Effector memory CD4-positive, alpha-beta T cell (primary cell): ENCODE measurements around the gene HTD2.
A peak's percentile ranks its signal among the peaks of the same experiment; 100 is the strongest.

ENCODE experiments used
- DNase-seq, 3 donors: peaks; one replicate each; pipeline ENCODE4 v3.0.0-alpha.2; 2020
- H3K27ac ChIP-seq: 2 replicates; pipeline ENCODE4 v1.7.0; 2013; ENCODE audit warnings: mild to moderate bottlenecking, low read length, moderate library complexity; ENCODE audit not compliant: insufficient read depth, poor library complexity, severe bottlenecking
- H3K27me3 ChIP-seq: replicated peaks from 2 replicates; pipeline ENCODE4 v1.7.0; 2013; ENCODE audit warnings: mild to moderate bottlenecking, low read length; ENCODE audit not compliant: insufficient read depth, control insufficient read depth, poor library complexity, severe bottlenecking
- H3K36me3 ChIP-seq: 2 replicates; pipeline ENCODE4 v1.7.0; 2013; ENCODE audit warnings: mild to moderate bottlenecking, low read length, moderate library complexity; ENCODE audit not compliant: control insufficient read depth, insufficient read depth
- H3K4me1 ChIP-seq: 2 replicates; pipeline ENCODE4 v1.7.0; 2013; ENCODE audit warnings: low read length, mild to moderate bottlenecking; ENCODE audit not compliant: control insufficient read depth, insufficient read depth, poor library complexity, severe bottlenecking
- H3K4me3 ChIP-seq: 2 replicates; pipeline ENCODE4 v1.7.0; 2013; ENCODE audit warnings: low read length, low read depth, mild to moderate bottlenecking; ENCODE audit not compliant: insufficient read depth, poor library complexity, severe bottlenecking
- H3K9me3 ChIP-seq: 2 replicates; pipeline ENCODE4 v1.7.0; 2013; ENCODE audit warnings: mild to moderate bottlenecking, low read length, moderate library complexity; ENCODE audit not compliant: control insufficient read depth

HTD2 gene

GRCh38 chr3:58317811-58318210 is 11.5 kb downstream of the HTD2 start:
- DNase-seq, result no peak
- H3K9me3 ChIP-seq, result no peaks in the 10 kb centered on the region
- H3K27me3 ChIP-seq, result no peaks in the 10 kb centered on the region
- H3K27ac ChIP-seq, result no peak overlapping the region
- no peaks in the 10 kb centered on the region for H3K4me1 ChIP-seq
- H3K4me3 ChIP-seq, result no peak overlapping the region
- peaks cover 41% of the 10 kb centered on the region for H3K36me3 ChIP-seq

- H3K4me3 ChIP-seq, result no peak overlapping the region
- no peak overlapping the region for H3K27ac ChIP-seq
These were observed 15.5 kb downstream of the HTD2 start for GRCh38 chr3:58321791-58322190.

GRCh38 chr3:58322793-58323192 is 16.5 kb downstream of the HTD2 start:
- Histone ChIP-seq H3K36me3 (peaks cover 7% of the 10 kb centered on the region), H3K27me3 (no peaks in the 10 kb centered on the region), H3K9me3 (no peaks in the 10 kb centered on the region), H3K4me3 (no peak overlapping the region), H3K27ac (no peak overlapping the region), H3K4me1 (no peaks in the 10 kb centered on the region)
- no peak for DNase-seq

More at GRCh38 chr3:58321791-58322190, 15.5 kb downstream of the HTD2 start:
- Histone ChIP-seq H3K27me3 (no peaks in the 10 kb centered on the region), H3K36me3 (peaks cover 17% of the 10 kb centered on the region), H3K9me3 (no peaks in the 10 kb centered on the region), H3K4me1 (no peaks in the 10 kb centered on the region)
- DNase-seq, result no peak

GRCh38 chr3:58323529-58324390 is 17.4 kb downstream of the HTD2 start:
- H3K27me3 ChIP-seq, result no peaks in the 10 kb centered on the region
- H3K9me3 ChIP-seq, result no peaks in the 10 kb centered on the region
- H3K36me3 ChIP-seq, result no peaks in the 10 kb centered on the region
- H3K27ac ChIP-seq, result peak overlapping the region; percentile 32
- H3K4me1 ChIP-seq, result no peaks in the 10 kb centered on the region
- DNase-seq, result no peak
- H3K4me3 ChIP-seq, result no peak overlapping the region

- Histone ChIP-seq H3K9me3 (no peaks in the 10 kb centered on the region), H3K27me3 (no peaks in the 10 kb centered on the region), H3K4me1 (no peaks in the 10 kb centered on the region), H3K36me3 (no peaks in the 10 kb centered on the region), H3K4me3 (no peak overlapping the region), H3K27ac (peak overlapping the region; percentile 32)
- DNase-seq, result no peak
These were observed 18.4 kb downstream of the HTD2 start for GRCh38 chr3:58324391-58325390.

- Histone ChIP-seq H3K27ac (no peak overlapping the region), H3K4me1 (no peaks in the 10 kb centered on the region), H3K4me3 (no peak overlapping the region), H3K27me3 (no peaks in the 10 kb centered on the region), H3K9me3 (no peaks in the 10 kb centered on the region), H3K36me3 (no peaks in the 10 kb centered on the region)
- no peak for DNase-seq
These were observed 19.2 kb downstream of the HTD2 start for GRCh38 chr3:58325525-58325992.

- Histone ChIP-seq H3K9me3 (no peaks in the 10 kb centered on the region), H3K4me1 (no peaks in the 10 kb centered on the region), H3K4me3 (no peak overlapping the region), H3K27ac (no peak overlapping the region), H3K27me3 (no peaks in the 10 kb centered on the region), H3K36me3 (no peaks in the 10 kb centered on the region)
- no peak for DNase-seq
These were observed 20.1 kb downstream of the HTD2 start for GRCh38 chr3:58326267-58326900.

- Histone ChIP-seq H3K27ac (no peak overlapping the region), H3K36me3 (no peaks in the 10 kb centered on the region), H3K9me3 (no peaks in the 10 kb centered on the region), H3K27me3 (no peaks in the 10 kb centered on the region), H3K4me1 (peaks cover 5% of the 10 kb centered on the region), H3K4me3 (no peak overlapping the region)
- DNase-seq, result no peak
These were observed 23.0 kb downstream of the HTD2 start for GRCh38 chr3:58329150-58329921.

- H3K36me3 ChIP-seq, result no peaks in the 10 kb centered on the region
- no peaks in the 10 kb centered on the region for H3K27me3 ChIP-seq
- H3K4me3 ChIP-seq, result no peak overlapping the region
- peaks cover 5% of the 10 kb centered on the region for H3K4me1 ChIP-seq
- H3K9me3 ChIP-seq, result no peaks in the 10 kb centered on the region
- DNase-seq, result no peak
- no peak overlapping the region for H3K27ac ChIP-seq
These were observed 23.6 kb downstream of the HTD2 start for GRCh38 chr3:58329922-58330413.
